Ishikawa (cell line): Measurements from ENCODE around the gene RYR3.

Experiments used
- CEBPB ChIP-seq: IDR thresholded peaks from 2 replicates; pipeline ENCODE4 v1.6.1; 2012
- EP300 ChIP-seq: IDR thresholded peaks from 2 replicates; pipeline ENCODE4 v1.6.1; 2012; ENCODE audit warnings: borderline replicate concordance
- RAD21 ChIP-seq: IDR thresholded peaks from 2 replicates; pipeline ENCODE4 v1.6.1; 2012; ENCODE audit warnings: low read depth
- TF ChIP-seq, protein P1 (sequence below): IDR thresholded peaks from 2 replicates; pipeline ENCODE4 v1.6.1; 2012; ENCODE audit warnings: low read depth, mild to moderate bottlenecking
- TF ChIP-seq, protein P2 (sequence below): IDR thresholded peaks from 2 replicates; pipeline ENCODE4 v1.6.1; 2012

DNA sequence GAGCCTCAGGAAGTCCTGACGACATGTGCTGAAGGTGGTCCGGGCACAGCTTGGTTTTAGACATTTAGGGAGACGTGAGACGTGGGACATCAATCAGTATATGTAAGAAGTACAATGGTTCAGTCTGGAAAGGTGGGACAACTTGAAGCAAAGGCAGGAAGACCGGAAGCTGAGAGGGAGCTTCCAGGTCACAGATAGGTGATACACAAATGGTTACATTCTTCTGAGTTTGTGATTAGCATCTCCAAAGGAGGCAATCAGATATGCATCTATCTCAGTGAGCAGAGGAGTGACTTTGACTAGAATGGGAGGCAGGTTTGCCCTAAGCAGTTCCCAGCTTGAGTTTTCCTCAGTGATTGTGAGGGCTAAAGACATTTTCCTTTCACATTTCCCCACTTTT, 282.1 kb downstream of the RYR3 start:
- TF ChIP-seq, protein P1, sequence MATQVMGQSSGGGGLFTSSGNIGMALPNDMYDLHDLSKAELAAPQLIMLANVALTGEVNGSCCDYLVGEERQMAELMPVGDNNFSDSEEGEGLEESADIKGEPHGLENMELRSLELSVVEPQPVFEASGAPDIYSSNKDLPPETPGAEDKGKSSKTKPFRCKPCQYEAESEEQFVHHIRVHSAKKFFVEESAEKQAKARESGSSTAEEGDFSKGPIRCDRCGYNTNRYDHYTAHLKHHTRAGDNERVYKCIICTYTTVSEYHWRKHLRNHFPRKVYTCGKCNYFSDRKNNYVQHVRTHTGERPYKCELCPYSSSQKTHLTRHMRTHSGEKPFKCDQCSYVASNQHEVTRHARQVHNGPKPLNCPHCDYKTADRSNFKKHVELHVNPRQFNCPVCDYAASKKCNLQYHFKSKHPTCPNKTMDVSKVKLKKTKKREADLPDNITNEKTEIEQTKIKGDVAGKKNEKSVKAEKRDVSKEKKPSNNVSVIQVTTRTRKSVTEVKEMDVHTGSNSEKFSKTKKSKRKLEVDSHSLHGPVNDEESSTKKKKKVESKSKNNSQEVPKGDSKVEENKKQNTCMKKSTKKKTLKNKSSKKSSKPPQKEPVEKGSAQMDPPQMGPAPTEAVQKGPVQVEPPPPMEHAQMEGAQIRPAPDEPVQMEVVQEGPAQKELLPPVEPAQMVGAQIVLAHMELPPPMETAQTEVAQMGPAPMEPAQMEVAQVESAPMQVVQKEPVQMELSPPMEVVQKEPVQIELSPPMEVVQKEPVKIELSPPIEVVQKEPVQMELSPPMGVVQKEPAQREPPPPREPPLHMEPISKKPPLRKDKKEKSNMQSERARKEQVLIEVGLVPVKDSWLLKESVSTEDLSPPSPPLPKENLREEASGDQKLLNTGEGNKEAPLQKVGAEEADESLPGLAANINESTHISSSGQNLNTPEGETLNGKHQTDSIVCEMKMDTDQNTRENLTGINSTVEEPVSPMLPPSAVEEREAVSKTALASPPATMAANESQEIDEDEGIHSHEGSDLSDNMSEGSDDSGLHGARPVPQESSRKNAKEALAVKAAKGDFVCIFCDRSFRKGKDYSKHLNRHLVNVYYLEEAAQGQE, result no peak
- TF ChIP-seq, protein P2, sequence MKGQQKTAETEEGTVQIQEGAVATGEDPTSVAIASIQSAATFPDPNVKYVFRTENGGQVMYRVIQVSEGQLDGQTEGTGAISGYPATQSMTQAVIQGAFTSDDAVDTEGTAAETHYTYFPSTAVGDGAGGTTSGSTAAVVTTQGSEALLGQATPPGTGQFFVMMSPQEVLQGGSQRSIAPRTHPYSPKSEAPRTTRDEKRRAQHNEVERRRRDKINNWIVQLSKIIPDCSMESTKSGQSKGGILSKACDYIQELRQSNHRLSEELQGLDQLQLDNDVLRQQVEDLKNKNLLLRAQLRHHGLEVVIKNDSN, result no peak
- TF ChIP-seq CEBPB, result no peak
- TF ChIP-seq EP300, result no peak
- TF ChIP-seq RAD21, result no peak
